A549 (cell line): ENCODE results near the gene RPLP1. TPM values are rescaled to one million over a fixed set of nuclear protein-coding genes. Genes with fewer than 3 reads are reported as not detected.
A peak's percentile ranks its signal among the peaks of the same experiment; 100 is the strongest.

Experiments used
- ATAC-seq, 2 experiments: fragments of 200-7000 bp in 1 of 2; fragments of >200 bp in 1 of 2; cut with Nextera tagmentation in 1 of 2; cut with Tn5 transposase in 1 of 2; 3 replicates each; pipeline versions ENCODE4 v1.8.0 to v1.9.1; 2018 to 2020; ENCODE audit warnings: mild to moderate bottlenecking in 1 of 2, moderate library complexity in 1 of 2
- CTCF ChIA-PET: fragments of 300-600 bp; sonication (Branson Sonifier 250); formaldehyde crosslinking; extraction: SDS; loops from one replicate; lab custom pipeline; 2021; ENCODE audit warnings: antibody characterized with exemption, inconsistent platforms; lab: Yijun Ruan, JAX
- POLR2A ChIA-PET: fragments of 350-600 bp; formaldehyde crosslinking; extraction: SDS; loops from one replicate; lab custom pipeline; 2021; ENCODE audit warnings: antibody characterized with exemption, inconsistent platforms; lab: Yijun Ruan, JAX
- DNase-seq, 2 experiments: peaks; one replicate each; pipeline versions ENCODE4 v3.0.0 to v3.0.0-alpha.2; 2011 to 2016; ENCODE audit warnings: low read depth in 1 of 2, low spot score in 1 of 2
- FAIRE-seq: peaks from 2 replicates; lab custom pipeline; 2011; peaks lifted over from hg19 to GRCh38; lab: Jason Lieb, UNC
- H3K27ac ChIP-seq, 2 experiments: fragments of >200 bp; sonication (Bioruptor Twin); formaldehyde crosslinking; 3 replicates each; pipeline ENCODE4 v1.5.1; 2016 to 2017
- H3K4me1 ChIP-seq: fragments of >200 bp; sonication (Bioruptor Twin); formaldehyde crosslinking; 3 replicates; pipeline ENCODE4 v1.6.1; 2016
- H3K4me2 ChIP-seq: fragments of >200 bp; sonication (Bioruptor Twin); formaldehyde crosslinking; 3 replicates; pipeline ENCODE4 v1.6.1; 2016
- H3K4me3 ChIP-seq: fragments of >200 bp; sonication (Bioruptor Twin); formaldehyde crosslinking; 3 replicates; pipeline ENCODE4 v1.5.1; 2016
- H3K9me3 ChIP-seq: fragments of >200 bp; sonication (Bioruptor Twin); formaldehyde crosslinking; 3 replicates; pipeline ENCODE4 v1.6.1; 2016
- BHLHE40 ChIP-seq: IDR thresholded peaks from 2 replicates; pipeline ENCODE4 v1.6.1; 2012; ENCODE audit warnings: low read depth, low read length, inconsistent platforms
- EHF ChIP-seq: fragments of 250-450 bp; sonication (Bioruptor Pico); IDR thresholded peaks from 2 replicates; pipeline ENCODE4 v1.5.0; 2020; ENCODE audit warnings: mild to moderate bottlenecking
- ESRRA ChIP-seq: fragments of 150-350 bp; IDR thresholded peaks from 2 replicates; pipeline ENCODE4 v1.6.1; 2014; ENCODE audit warnings: mild to moderate bottlenecking, low read length, borderline replicate concordance
- FOSL2 ChIP-seq, 2 experiments: fragments of 450-650 bp in 1 of 2; fragments of >200 bp in 1 of 2; sonication (Bioruptor Twin) in 1 of 2; formaldehyde crosslinking; IDR thresholded peaks; 2 replicates each; pipeline versions ENCODE4 v1.5.0 to v1.6.1; 2016 to 2020; ENCODE audit warnings: mild to moderate bottlenecking in 1 of 2, moderate library complexity in 1 of 2
- FOXS1 ChIP-seq: fragments of 250-450 bp; sonication (Bioruptor Pico); IDR thresholded peaks from 2 replicates; pipeline ENCODE4 v1.5.0; 2020; ENCODE audit warnings: mild to moderate bottlenecking, moderate library complexity
- HEYL ChIP-seq: fragments of 250-450 bp; sonication (Bioruptor Pico); IDR thresholded peaks from 2 replicates; pipeline ENCODE4 v1.8.0; 2021; ENCODE audit warnings: mild to moderate bottlenecking, moderate library complexity
- HOXA7 ChIP-seq: fragments of 250-450 bp; sonication (Bioruptor Pico); IDR thresholded peaks from 2 replicates; pipeline ENCODE4 v1.5.0; 2020; ENCODE audit warnings: mild to moderate bottlenecking, moderate library complexity
- JUN ChIP-seq, 2 experiments: fragments of >200 bp; sonication (Bioruptor Twin); formaldehyde crosslinking; IDR thresholded peaks; 2 replicates in 1 of 2; 3 replicates in 1 of 2; pipeline ENCODE4 v1.6.1; 2016 to 2017
- MAFK ChIP-seq: fragments of 450-650 bp; IDR thresholded peaks from 2 replicates; pipeline ENCODE4 v1.6.1; 2014; ENCODE audit not compliant: partially characterized antibody
- NFE2L2 ChIP-seq: fragments of 150-350 bp; conservative IDR thresholded peaks from 2 replicates; pipeline ENCODE4 v1.6.1; 2014; ENCODE audit warnings: low read length
- NPAS2 ChIP-seq: fragments of 250-450 bp; sonication (Bioruptor Pico); IDR thresholded peaks from 2 replicates; pipeline ENCODE4 v1.8.0; 2022; ENCODE audit warnings: mild to moderate bottlenecking, moderate library complexity, borderline replicate concordance
- NR3C1 ChIP-seq: fragments of >200 bp; sonication (Bioruptor Twin); formaldehyde crosslinking; IDR thresholded peaks from 3 replicates; pipeline ENCODE4 v1.6.1; 2017
- POLR2AphosphoS2 ChIP-seq: conservative IDR thresholded peaks from 2 replicates; pipeline ENCODE4 v1.6.1; 2012; ENCODE audit warnings: low read length, improper control_type of control experiment, inconsistent platforms
- RARB ChIP-seq: fragments of 250-450 bp; sonication (Bioruptor Pico); IDR thresholded peaks from 2 replicates; pipeline ENCODE4 v1.8.0; 2021; ENCODE audit warnings: mild to moderate bottlenecking, moderate library complexity
- RFX5 ChIP-seq: fragments of 450-650 bp; IDR thresholded peaks from 2 replicates; pipeline ENCODE4 v1.7.1; 2014; ENCODE audit warnings: antibody characterized with exemption, mild to moderate bottlenecking, moderate library complexity
- TP53 ChIP-seq: fragments of 250-450 bp; sonication (Bioruptor Pico); IDR thresholded peaks from 2 replicates; pipeline ENCODE4 v1.5.0; 2021; ENCODE audit warnings: mild to moderate bottlenecking, moderate library complexity
- ZC3H11A ChIP-seq: fragments of 450-650 bp; IDR thresholded peaks from 2 replicates; pipeline ENCODE4 v1.6.1; 2014; ENCODE audit warnings: antibody characterized with exemption, mild to moderate bottlenecking
- WGBS: methylation state at CpG from one replicate; pipeline ENCODE4 v1.1.6; 2017; ENCODE audit errors: missing lambda C conversion rate; 5-methylcytosine and 5-hydroxymethylcytosine counted together
- polyA plus RNA-seq, 4 experiments: library from polyadenylated mRNA; depleted of rRNA in 3 of 4; stranded (reverse); fragments of >200 nt; fragmentation: RNase III in 1 of 4; extraction: RNeasy Plus Mini Kit Qiagen cat#74134 plus additional on column Dnase treatment in 1 of 4; gene quantifications; 2 replicates in 3 of 4; 3 replicates in 1 of 4; pipeline ENCODE4 v1.2.3, GENCODE V29; 2011 to 2017
- TF ChIP-seq, protein P1 (sequence below): fragments of 250-450 bp; sonication (Bioruptor Pico); IDR thresholded peaks from 2 replicates; pipeline ENCODE4 v1.5.0; 2021; ENCODE audit warnings: mild to moderate bottlenecking, moderate library complexity, borderline replicate concordance
- TF ChIP-seq, protein P2 (sequence below): fragments of 200-600 bp; sonication (generic); IDR thresholded peaks from 2 replicates; pipeline ENCODE4 v1.6.1; 2016; ENCODE audit warnings: antibody characterized with exemption, mild to moderate bottlenecking, moderate library complexity

Gene RPLP1
- polyA plus RNA-seq, 2 of the 4 experiments (the other 2 are of a cell fraction): 1,245 to 4,104 TPM

GRCh38 chr15:69412274-69412673 is 40.3 kb upstream of the RPLP1 start:
- Histone ChIP-seq H3K27ac (0 out of 6 replicates have a peak overlapping the region, but pooled peaks of 1 of the 2 experiments have one; percentile 93), H3K4me3 (no peak overlapping the region)
- TF ChIP-seq EHF (CRISPR knock-in tag) (0 out of 2 replicates have a peak, but pooled peaks have one; percentile 20), HEYL (no peak), HOXA7 (CRISPR knock-in tag) (no peak), ESRRA (no peak), NR3C1 (no peak), POLR2AphosphoS2 (no peak), NPAS2 (CRISPR knock-in tag) (no peak), JUN (IDR thresholded peaks at IDR 0.05) (no peak), FOXS1 (CRISPR knock-in tag) (no peak), RFX5 (no peak), NFE2L2 (no peak), BHLHE40 (no peak), MAFK (peak; percentile 60), ZC3H11A (no peak), FOSL2 (IDR thresholded peaks at IDR 0.05) (no peak), FOSL2 (CRISPR knock-in tag; IDR thresholded peaks at IDR 0.05) (peak; percentile 2; the same call in 1 of the 2 replicates), RARB (CRISPR knock-in tag) (no peak)
- TF ChIP-seq, protein P1, sequence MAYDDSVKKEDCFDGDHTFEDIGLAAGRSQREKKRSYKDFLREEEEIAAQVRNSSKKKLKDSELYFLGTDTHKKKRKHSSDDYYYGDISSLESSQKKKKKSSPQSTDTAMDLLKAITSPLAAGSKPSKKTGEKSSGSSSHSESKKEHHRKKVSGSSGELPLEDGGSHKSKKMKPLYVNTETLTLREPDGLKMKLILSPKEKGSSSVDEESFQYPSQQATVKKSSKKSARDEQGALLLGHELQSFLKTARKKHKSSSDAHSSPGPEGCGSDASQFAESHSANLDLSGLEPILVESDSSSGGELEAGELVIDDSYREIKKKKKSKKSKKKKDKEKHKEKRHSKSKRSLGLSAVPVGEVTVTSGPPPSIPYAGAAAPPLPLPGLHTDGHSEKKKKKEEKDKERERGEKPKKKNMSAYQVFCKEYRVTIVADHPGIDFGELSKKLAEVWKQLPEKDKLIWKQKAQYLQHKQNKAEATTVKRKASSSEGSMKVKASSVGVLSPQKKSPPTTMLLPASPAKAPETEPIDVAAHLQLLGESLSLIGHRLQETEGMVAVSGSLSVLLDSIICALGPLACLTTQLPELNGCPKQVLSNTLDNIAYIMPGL (CRISPR knock-in tag): no peak
- TF ChIP-seq, protein P2, sequence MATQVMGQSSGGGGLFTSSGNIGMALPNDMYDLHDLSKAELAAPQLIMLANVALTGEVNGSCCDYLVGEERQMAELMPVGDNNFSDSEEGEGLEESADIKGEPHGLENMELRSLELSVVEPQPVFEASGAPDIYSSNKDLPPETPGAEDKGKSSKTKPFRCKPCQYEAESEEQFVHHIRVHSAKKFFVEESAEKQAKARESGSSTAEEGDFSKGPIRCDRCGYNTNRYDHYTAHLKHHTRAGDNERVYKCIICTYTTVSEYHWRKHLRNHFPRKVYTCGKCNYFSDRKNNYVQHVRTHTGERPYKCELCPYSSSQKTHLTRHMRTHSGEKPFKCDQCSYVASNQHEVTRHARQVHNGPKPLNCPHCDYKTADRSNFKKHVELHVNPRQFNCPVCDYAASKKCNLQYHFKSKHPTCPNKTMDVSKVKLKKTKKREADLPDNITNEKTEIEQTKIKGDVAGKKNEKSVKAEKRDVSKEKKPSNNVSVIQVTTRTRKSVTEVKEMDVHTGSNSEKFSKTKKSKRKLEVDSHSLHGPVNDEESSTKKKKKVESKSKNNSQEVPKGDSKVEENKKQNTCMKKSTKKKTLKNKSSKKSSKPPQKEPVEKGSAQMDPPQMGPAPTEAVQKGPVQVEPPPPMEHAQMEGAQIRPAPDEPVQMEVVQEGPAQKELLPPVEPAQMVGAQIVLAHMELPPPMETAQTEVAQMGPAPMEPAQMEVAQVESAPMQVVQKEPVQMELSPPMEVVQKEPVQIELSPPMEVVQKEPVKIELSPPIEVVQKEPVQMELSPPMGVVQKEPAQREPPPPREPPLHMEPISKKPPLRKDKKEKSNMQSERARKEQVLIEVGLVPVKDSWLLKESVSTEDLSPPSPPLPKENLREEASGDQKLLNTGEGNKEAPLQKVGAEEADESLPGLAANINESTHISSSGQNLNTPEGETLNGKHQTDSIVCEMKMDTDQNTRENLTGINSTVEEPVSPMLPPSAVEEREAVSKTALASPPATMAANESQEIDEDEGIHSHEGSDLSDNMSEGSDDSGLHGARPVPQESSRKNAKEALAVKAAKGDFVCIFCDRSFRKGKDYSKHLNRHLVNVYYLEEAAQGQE: no peak
- TF ChIP-seq, all 56 proteins: peak for 3
- FAIRE-seq (no peak), DNase-seq (no peak), ATAC-seq (no peak)
- CTCF ChIA-PET: interaction anchor here (0.6 to 8.5 kb wide), 10 partner anchors 12 to 367 kb away, joined by 3 to 87 read pairs (median 4); no protein-coding TSS in a partner anchor
- H3K4me1 ChIP-seq: peaks cover 40% of the 10 kb centered on the region
- POLR2A ChIA-PET: no interaction called here
- H3K4me2 ChIP-seq: peak overlapping the region; percentile 1; the same call in 1 of the 3 replicates
- H3K9me3 ChIP-seq: no peaks in the 10 kb centered on the region

GRCh38 chr15:69412701-69413100 is 39.9 kb upstream of the RPLP1 start:
- Histone ChIP-seq H3K27ac (peak overlapping the region in 1 of 2 experiments; percentile 93; a peak in 1 of 6 replicates), H3K4me2 (peak overlapping the region; percentile 1; the same call in 1 of the 3 replicates), H3K4me3 (no peak overlapping the region), H3K9me3 (no peaks in the 10 kb centered on the region), H3K4me1 (peaks cover 43% of the 10 kb centered on the region)
- DNase-seq: no peak
- POLR2A ChIA-PET: no interaction called here
- no peak for FAIRE-seq
- WGBS: 72% methylated on average over 1 of the region's 1 CpG
- TF ChIP-seq TP53 (CRISPR knock-in tag) (no peak), POLR2AphosphoS2 (no peak), FOSL2 (IDR thresholded peaks at IDR 0.05) (no peak), FOSL2 (CRISPR knock-in tag; IDR thresholded peaks at IDR 0.05) (0 out of 2 replicates have a peak, but pooled peaks have one; percentile 0)
- CTCF ChIA-PET: interaction anchor here (1.0 to 8.5 kb wide), 7 partner anchors 18 to 368 kb away, joined by 3 to 87 read pairs (median 4); no protein-coding TSS in a partner anchor
- no peak for ATAC-seq
